ENCODE measurements around the gene CNGA1. TPM values are rescaled to one million over a fixed set of nuclear protein-coding genes. Genes with fewer than 3 reads are reported as not detected.

The CNGA1 gene
- total and polyA plus RNA-seq, 7 donors = 0.15 to 1.1 (median 0.62) TPM

DNA sequence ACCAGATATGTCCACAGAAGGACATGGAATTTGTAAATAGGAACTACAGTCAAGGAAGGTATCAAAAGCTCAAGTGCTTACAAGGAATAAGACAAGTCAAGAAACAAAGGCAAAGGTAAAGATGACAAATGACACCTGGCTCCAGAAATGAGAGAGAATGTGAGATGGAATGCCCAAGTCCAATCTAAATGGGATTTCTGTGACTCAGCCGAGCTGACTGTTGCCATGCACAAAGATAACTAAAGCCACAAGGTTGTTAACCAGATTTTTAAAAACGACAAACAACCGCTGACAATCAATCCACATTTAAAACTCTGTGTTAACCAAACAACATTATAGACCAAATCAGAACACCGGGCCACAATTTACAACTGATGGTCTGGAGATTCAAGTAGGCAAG lies 103.2 kb downstream of the CNGA1 start:
- intact Hi-C loops (cut with DNase I) = loop anchor here (5.0 to 10.0 kb wide), 2 partner anchors 361 to 429 kb away; partner anchors contain the start of gene SLAIN2 (in 1 of the 2)
- Histone ChIP-seq H3K27me3 (ENCODE audit: insufficient read depth in 3 of 3, low read length in 2 of 3) (no peaks in the 10 kb centered on the region), H3K9me3 (no peaks in the 10 kb centered on the region), H3K27ac (no peak overlapping the region), H3K4me1 (peaks cover 4% of the 10 kb centered on the region), H3K36me3 (ENCODE audit: insufficient read depth in 1 of 2, low read depth in 1 of 2) (peaks cover 0 to 37% of the 10 kb centered on the region in 2 donors), H3K4me3 (peak overlapping the region; percentile 85)
- no peak for DNase-seq
- no peak for ATAC-seq
- TF ChIP-seq, protein P1, sequence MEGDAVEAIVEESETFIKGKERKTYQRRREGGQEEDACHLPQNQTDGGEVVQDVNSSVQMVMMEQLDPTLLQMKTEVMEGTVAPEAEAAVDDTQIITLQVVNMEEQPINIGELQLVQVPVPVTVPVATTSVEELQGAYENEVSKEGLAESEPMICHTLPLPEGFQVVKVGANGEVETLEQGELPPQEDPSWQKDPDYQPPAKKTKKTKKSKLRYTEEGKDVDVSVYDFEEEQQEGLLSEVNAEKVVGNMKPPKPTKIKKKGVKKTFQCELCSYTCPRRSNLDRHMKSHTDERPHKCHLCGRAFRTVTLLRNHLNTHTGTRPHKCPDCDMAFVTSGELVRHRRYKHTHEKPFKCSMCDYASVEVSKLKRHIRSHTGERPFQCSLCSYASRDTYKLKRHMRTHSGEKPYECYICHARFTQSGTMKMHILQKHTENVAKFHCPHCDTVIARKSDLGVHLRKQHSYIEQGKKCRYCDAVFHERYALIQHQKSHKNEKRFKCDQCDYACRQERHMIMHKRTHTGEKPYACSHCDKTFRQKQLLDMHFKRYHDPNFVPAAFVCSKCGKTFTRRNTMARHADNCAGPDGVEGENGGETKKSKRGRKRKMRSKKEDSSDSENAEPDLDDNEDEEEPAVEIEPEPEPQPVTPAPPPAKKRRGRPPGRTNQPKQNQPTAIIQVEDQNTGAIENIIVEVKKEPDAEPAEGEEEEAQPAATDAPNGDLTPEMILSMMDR (IDR thresholded peaks at IDR 0.05) = no peak
- WGBS, 3 donors = 18 to 23% (median 19%) methylated on average over 4 of the region's 4 CpGs

DNA sequence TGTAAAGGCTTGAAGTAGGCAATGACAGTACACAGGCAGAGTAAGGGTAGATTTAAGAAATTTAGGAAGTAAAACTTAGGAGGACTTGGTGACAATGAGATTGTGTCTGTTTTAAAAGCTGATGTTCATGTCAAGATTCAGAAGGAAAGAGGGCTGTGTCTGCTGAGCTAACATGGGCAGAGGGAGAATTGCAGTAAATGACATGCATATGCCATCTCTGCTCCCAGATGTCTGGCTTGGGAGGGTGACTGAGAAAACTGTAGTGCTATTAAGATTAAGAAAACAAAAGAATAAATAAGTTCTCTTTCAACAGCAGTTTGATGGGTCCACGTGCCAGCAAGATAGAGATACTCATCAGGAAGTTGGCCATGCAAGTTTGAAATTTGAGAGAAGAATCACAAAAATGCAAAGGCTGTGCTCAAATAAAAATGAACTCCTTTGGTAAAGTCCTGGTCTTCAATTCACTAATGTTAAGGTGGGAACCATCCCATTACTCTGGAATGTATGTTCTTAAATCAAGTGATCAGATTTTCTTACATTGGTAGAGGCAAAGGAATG lies 109.3 kb downstream of the CNGA1 start:
- intact Hi-C loops (cut with DNase I) = no loop called here
- DNase-seq = no peak
- H3K4me3 ChIP-seq = no peak overlapping the region
- ATAC-seq = no peak
- TF ChIP-seq, protein P1 (IDR thresholded peaks at IDR 0.05) = no peak
- no peaks in the 10 kb centered on the region for H3K4me1 ChIP-seq
- no peaks in the 10 kb centered on the region for H3K9me3 ChIP-seq
- H3K27me3 ChIP-seq (ENCODE audit: insufficient read depth in 3 of 3, low read length in 2 of 3) = no peaks in the 10 kb centered on the region
- WGBS, 3 donors = 0 to 30% (median 29%) methylated on average over 1 of the region's 1 CpG
- H3K36me3 ChIP-seq (ENCODE audit: insufficient read depth in 1 of 2, low read depth in 1 of 2) = peaks cover 7 to 91% of the 10 kb centered on the region in 2 donors
- H3K27ac ChIP-seq = no peak overlapping the region

DNA sequence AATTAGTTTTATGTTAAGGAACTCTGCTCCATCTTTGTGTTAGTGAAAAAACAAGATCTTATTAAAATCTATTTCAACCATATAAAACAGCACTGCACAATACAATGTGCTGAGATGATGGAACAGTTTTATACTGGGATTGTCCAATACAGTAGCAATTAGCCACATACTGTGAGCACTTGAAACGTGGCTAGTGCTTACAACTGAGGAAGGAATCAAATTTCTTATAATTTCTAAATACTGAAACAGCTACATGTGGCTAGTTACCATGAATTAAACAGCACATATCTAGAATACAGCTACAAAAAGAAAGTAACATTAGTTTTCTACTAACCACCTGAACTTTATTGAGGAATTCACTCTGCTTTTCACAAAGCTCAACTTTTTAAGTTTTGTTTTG lies 116.8 kb downstream of the CNGA1 start:
- Histone ChIP-seq H3K4me3 (no peak overlapping the region), H3K27ac (no peak overlapping the region), H3K4me1 (no peaks in the 10 kb centered on the region), H3K36me3 (ENCODE audit: insufficient read depth in 1 of 2, low read depth in 1 of 2) (peaks cover 16 to 100% of the 10 kb centered on the region in 2 donors), H3K9me3 (no peaks in the 10 kb centered on the region), H3K27me3 (ENCODE audit: insufficient read depth in 3 of 3, low read length in 2 of 3) (no peaks in the 10 kb centered on the region)
- intact Hi-C loops (cut with DNase I) = no loop called here
- 51 to 60% (median 52%) methylated on average over 1 of the region's 1 CpG for WGBS, 3 donors
- TF ChIP-seq, protein P1 (IDR thresholded peaks at IDR 0.05) = no peak
- no peak for ATAC-seq
- no peak for DNase-seq

DNA sequence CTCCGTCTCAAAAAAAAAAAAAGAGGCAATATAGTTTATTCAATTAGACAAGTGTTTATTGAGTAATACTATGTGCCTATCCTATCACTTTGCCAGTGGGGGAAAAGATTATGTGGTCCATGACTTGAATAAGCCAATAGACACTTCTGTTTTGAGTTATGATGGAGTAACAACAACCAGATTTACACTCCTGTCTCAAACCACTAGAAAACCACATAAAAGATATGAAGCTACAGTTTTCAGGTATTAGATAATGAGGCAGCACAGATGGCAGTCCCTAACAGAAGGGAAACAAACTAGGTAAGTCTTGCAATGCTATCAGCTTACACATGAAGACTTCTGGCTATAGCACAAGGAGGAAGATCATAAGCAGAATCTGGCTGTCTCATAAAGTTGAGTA lies 124.6 kb downstream of the CNGA1 start:
- TF ChIP-seq, protein P1 (IDR thresholded peaks at IDR 0.05) = no peak
- ATAC-seq (no peak), DNase-seq (no peak)
- Histone ChIP-seq H3K9me3 (no peaks in the 10 kb centered on the region), H3K4me1 (no peaks in the 10 kb centered on the region), H3K4me3 (no peak overlapping the region), H3K36me3 (ENCODE audit: insufficient read depth in 1 of 2, low read depth in 1 of 2) (peaks cover under 1 to 94% of the 10 kb centered on the region in 2 donors), H3K27me3 (ENCODE audit: insufficient read depth in 3 of 3, low read length in 2 of 3) (no peaks in the 10 kb centered on the region), H3K27ac (no peak overlapping the region)
- WGBS, 3 donors = 92 to 97% (median 95%) methylated on average over 1 of the region's 1 CpG
- intact Hi-C loops (cut with DNase I) = no loop called here

Other genes with a start within 250 kb of the CNGA1 start
- under 1 TPM in 3 of 4 donors, not detected in 1; 0.06 to 0.24 (median 0.09) TPM for gene CORIN, start 178.6 kb downstream of the CNGA1 start, total RNA-seq
- gene CORIN, start 178.6 kb downstream of the CNGA1 start, polyA plus RNA-seq = 1 to 10 TPM in 1 of 3 donors, under 1 TPM in 2; 0.03 to 1.3 (median 0.35) TPM
- gene NFXL1, start 102.1 kb downstream of the CNGA1 start, total RNA-seq = 1 to 10 TPM; 4.4 to 6.0 (median 5.4) TPM
- gene NFXL1, start 102.1 kb downstream of the CNGA1 start, polyA plus RNA-seq = 1 to 10 TPM; 3.1 to 4.9 (median 3.2) TPM
- gene NIPAL1, start 91 bp upstream of the CNGA1 start, total RNA-seq = 1 to 10 TPM in 1 of 4 donors, under 1 TPM in 3; 0.69 to 2.3 (median 0.81) TPM
- gene NIPAL1, start 91 bp upstream of the CNGA1 start, polyA plus RNA-seq = 1 to 10 TPM in 1 of 3 donors, under 1 TPM in 2; 0.41 to 1.3 (median 0.47) TPM
- under 1 TPM in 3 of 4 donors, not detected in 1; 0.26 to 0.52 (median 0.44) TPM for gene TXK, start 117.6 kb upstream of the CNGA1 start, total RNA-seq
- gene TXK, start 117.6 kb upstream of the CNGA1 start, polyA plus RNA-seq = under 1 TPM; 0.07 to 0.17 (median 0.10) TPM

Measured in psoas muscle (tissue), 8 donors.